ENCODE measurements around the gene EMC8. TPM values are rescaled to one million over a fixed set of nuclear protein-coding genes. Genes with fewer than 3 reads are reported as not detected.

EMC8 gene
- total and polyA plus RNA-seq, 8 donors: 19.4 to 29.1 (median 25.3) TPM

DNA sequence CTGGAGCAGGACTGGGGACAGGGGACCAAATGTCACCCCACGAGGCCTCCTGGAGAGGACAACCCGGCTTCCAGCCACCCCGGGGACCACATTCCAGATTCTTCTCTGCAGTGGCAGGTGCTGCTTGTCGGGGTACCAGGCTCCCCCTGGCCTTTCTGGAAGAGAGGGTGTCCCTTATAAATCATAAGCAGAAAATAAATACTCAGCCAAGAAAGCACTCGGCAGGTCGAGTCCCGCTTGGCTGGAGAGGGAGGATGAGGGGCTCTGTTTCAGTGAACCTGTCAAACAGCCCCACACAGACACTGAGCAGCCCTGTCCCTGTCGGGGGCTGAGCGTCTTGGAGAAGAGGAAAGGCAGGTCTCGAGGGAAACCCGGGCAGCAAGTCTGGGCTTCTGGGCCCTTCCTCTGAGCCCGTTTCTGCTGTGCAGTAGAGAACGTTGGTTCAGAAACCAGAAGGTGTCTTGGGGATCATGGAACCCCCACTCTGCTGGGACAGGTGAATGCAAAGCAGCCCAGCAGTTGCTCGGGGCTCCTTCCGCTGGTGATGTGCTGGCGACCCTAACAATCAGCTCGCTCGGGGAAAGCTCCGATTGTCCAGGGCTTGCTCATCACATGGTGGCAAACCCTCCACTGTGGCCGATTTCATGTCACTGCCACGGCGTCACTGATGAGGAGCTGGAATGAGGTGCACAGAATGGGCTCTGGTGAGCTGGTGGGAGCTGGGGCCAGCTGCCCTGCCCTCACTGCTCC, 36.8 kb upstream of the EMC8 start:
- no peak for DNase-seq
- no peak for ATAC-seq

DNA sequence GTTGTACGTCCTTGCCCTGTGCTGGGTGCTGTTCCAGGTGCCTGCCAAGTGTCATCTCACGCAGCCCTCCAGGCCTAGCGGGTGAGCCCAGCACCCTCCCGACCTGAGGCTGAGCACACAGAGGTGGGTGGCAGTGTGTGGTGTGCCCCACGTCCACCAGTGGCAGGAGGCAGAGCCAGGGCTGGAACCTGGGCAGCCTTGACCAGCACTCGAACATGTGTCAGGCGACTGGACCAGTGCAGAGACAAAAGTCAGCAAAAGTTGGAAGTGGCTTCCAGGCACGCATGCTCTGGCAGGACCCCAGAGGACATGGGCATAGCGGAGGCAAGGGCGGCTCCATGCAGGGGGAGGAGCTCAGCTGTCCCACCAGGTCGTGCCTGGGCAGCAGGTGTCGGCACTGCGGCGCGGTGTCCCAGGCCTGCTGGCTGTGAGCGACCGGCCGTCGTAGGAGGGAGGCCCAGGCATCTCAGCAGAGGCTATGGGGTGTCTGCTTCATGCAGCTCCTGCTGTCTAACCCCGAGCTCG, 35.9 kb upstream of the EMC8 start:
- Histone ChIP-seq H3K27me3 (peaks cover 0 to 53% of the 10 kb centered on the region in 2 donors), H3K4me3 (no peak overlapping the region), H3K9me3 (no peaks in the 10 kb centered on the region), H3K4me1 (peaks cover 0 to under 1% of the 10 kb centered on the region in 2 donors), H3K27ac (no peak overlapping the region), H3K36me3 (no peaks in the 10 kb centered on the region)
- DNase-seq: peak in 1 of 4 donors; percentile 31
- ATAC-seq: no peak
- intact Hi-C loops (cut with DNase I): no loop called here
- TF ChIP-seq, protein P1, sequence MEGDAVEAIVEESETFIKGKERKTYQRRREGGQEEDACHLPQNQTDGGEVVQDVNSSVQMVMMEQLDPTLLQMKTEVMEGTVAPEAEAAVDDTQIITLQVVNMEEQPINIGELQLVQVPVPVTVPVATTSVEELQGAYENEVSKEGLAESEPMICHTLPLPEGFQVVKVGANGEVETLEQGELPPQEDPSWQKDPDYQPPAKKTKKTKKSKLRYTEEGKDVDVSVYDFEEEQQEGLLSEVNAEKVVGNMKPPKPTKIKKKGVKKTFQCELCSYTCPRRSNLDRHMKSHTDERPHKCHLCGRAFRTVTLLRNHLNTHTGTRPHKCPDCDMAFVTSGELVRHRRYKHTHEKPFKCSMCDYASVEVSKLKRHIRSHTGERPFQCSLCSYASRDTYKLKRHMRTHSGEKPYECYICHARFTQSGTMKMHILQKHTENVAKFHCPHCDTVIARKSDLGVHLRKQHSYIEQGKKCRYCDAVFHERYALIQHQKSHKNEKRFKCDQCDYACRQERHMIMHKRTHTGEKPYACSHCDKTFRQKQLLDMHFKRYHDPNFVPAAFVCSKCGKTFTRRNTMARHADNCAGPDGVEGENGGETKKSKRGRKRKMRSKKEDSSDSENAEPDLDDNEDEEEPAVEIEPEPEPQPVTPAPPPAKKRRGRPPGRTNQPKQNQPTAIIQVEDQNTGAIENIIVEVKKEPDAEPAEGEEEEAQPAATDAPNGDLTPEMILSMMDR (IDR thresholded peaks at IDR 0.05): no peak

More for the DNA sequence above, 36.8 kb upstream of the EMC8 start:
- Histone ChIP-seq H3K36me3 (no peaks in the 10 kb centered on the region), H3K27me3 (peaks cover 0 to 50% of the 10 kb centered on the region in 2 donors), H3K4me1 (no peaks in the 10 kb centered on the region), H3K27ac (no peak overlapping the region), H3K9me3 (no peaks in the 10 kb centered on the region), H3K4me3 (no peak overlapping the region)
- intact Hi-C loops (cut with DNase I): no loop called here
- TF ChIP-seq, protein P1 (IDR thresholded peaks at IDR 0.05): no peak

DNA sequence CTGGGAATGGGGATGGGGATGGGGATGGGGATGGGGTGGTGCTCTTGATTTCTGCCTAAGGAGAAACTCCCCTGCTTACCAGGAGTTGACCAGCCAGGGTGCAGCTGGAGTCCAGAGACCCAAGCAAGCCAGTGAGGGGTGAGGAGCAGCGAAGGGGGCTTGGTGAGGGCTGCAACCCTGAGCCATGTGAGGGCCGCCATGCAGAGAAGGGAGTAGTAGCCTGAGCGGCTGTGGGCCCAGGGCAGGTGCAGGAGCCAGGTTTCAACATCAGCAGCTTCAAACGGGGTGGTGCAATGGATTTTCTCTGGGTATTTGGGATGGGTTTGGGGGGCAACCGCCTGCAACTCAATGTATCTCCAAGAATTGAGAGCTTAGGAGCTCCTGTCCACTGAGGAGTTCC, 35.4 kb upstream of the EMC8 start:
- Histone ChIP-seq H3K9me3 (no peaks in the 10 kb centered on the region), H3K27ac (no peak overlapping the region), H3K27me3 (peaks cover 0 to 58% of the 10 kb centered on the region in 2 donors), H3K4me1 (peaks cover 0 to 6% of the 10 kb centered on the region in 2 donors), H3K4me3 (no peak overlapping the region), H3K36me3 (no peaks in the 10 kb centered on the region)
- no peak for ATAC-seq
- TF ChIP-seq, protein P1 (IDR thresholded peaks at IDR 0.05): no peak
- intact Hi-C loops (cut with DNase I): no loop called here
- DNase-seq: no peak

DNA sequence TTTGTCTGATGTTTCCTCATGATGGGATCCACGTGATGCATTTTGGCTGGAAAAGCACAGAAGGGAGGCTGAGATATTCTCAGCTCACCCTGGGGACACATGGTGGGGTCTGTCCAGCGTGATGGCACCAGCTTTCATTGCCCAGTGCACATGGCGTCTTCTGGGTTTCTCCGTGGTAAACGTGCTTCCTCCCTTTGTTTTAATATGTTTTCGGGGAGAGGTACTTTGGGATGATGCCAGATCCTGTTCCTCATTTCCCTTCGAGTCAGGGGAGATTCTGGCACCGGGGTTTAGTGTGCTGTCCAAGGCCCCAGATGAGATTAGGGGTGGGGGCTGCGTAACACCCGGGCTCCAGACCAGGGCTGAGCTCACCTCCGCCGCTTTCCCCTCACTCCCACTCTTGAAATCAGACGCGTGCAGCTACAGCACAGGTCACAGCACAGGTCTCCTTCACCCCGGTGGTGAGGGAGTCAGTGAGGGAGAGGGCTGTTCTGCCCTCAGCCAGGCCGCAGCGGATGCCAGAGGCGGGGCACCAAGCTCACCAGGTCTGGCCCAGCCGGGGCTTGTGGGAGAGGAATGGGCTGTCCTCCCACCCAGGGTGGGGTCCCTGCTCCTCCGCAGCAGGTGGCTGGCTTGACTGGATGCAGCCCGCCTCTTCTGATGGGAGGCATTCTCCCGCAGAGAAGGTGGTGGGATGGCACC, 34.0 kb upstream of the EMC8 start:
- ATAC-seq (no peak), DNase-seq (no peak)
- Histone ChIP-seq H3K27ac (no peak overlapping the region), H3K36me3 (no peaks in the 10 kb centered on the region), H3K4me3 (no peak overlapping the region), H3K4me1 (peaks cover 0 to 11% of the 10 kb centered on the region in 2 donors), H3K9me3 (no peaks in the 10 kb centered on the region), H3K27me3 (peaks cover 0 to 65% of the 10 kb centered on the region in 2 donors)
- intact Hi-C loops (cut with DNase I): no loop called here
- TF ChIP-seq, protein P1 (IDR thresholded peaks at IDR 0.05): no peak

Data from left lung (tissue), 10 donors.